ENCODE results near the gene THOC2.
"Not testable (repeated sequence)": the region's sequence is repeated elsewhere in the genome, so short reads cannot be mapped to it uniquely, and the experiment has no call there.

Gene THOC2

GRCh38 chrX:123732670-123733363, at the start of gene THOC2:
TSS of gene THOC2 (minus strand) at chrX:123733052. CDS start at chrX:123733022, 30 bp downstream.
- DNase-seq = peak; percentile 88

- not testable (repeated sequence) for DNase-seq
Measured at GRCh38 chrX:123781786-123782185, 48.9 kb upstream of the THOC2 start.

- no peak for DNase-seq
Measured at GRCh38 chrX:123779908-123780396, 47.1 kb upstream of the THOC2 start.

- DNase-seq = no peak
Measured at GRCh38 chrX:123773258-123773988, 40.6 kb upstream of the THOC2 start.

- no peak for DNase-seq
Measured at GRCh38 chrX:123771449-123772064, 38.7 kb upstream of the THOC2 start.

- DNase-seq = peak; percentile 89
Measured at GRCh38 chrX:123764967-123765871, 32.4 kb upstream of the THOC2 start.

- not testable (repeated sequence) for DNase-seq
Measured at GRCh38 chrX:123759849-123760248, 27.0 kb upstream of the THOC2 start.

- not testable (repeated sequence) for DNase-seq
Measured at GRCh38 chrX:123757794-123758193, 24.9 kb upstream of the THOC2 start.

- peak; percentile 55 for DNase-seq
Measured at GRCh38 chrX:123756320-123756719, 23.5 kb upstream of the THOC2 start.

GRCh38 chrX:123755107-123755506, 22.3 kb upstream of the THOC2 start:
- DNase-seq = no peak

- DNase-seq = no peak
Measured at GRCh38 chrX:123753656-123754350, 21.0 kb upstream of the THOC2 start.

- peak; percentile 48 for DNase-seq
Measured at GRCh38 chrX:123749643-123750042, 16.8 kb upstream of the THOC2 start.

GRCh38 chrX:123745511-123745910, 12.7 kb upstream of the THOC2 start:
- DNase-seq = no peak

- DNase-seq = no peak
Measured at GRCh38 chrX:123743312-123743711, 10.5 kb upstream of the THOC2 start.

- DNase-seq = no peak
Measured at GRCh38 chrX:123742440-123742839, 9.6 kb upstream of the THOC2 start.

GRCh38 chrX:123740536-123740935, 7.7 kb upstream of the THOC2 start:
- no peak for DNase-seq

- DNase-seq = no peak
Measured at GRCh38 chrX:123740006-123740405, 7.2 kb upstream of the THOC2 start.

- DNase-seq = no peak
Measured at GRCh38 chrX:123739474-123739873, 6.6 kb upstream of the THOC2 start.

GRCh38 chrX:123738378-123738940, 5.6 kb upstream of the THOC2 start:
- no peak for DNase-seq

GRCh38 chrX:123736333-123736921, 3.6 kb upstream of the THOC2 start:
- peak; percentile 80 for DNase-seq

GRCh38 chrX:123735137-123735536, 2.3 kb upstream of the THOC2 start:
- DNase-seq = not testable (repeated sequence)
